ENCODE results near the gene MAPKAPK2. TPM values are rescaled to one million over a fixed set of nuclear protein-coding genes. Genes with fewer than 3 reads are reported as not detected.
"Not testable (repeated sequence)": the region's sequence is repeated elsewhere in the genome, so short reads cannot be mapped to it uniquely, and the experiment has no call there.

MAPKAPK2 gene
- total RNA-seq: 100 to 1,000 TPM in 1 of 2 donors, 10 to 100 TPM in 1; 69.4 to 116 TPM

- no peaks in the 10 kb centered on the region for H3K9me3 Mint-ChIP-seq
- ATAC-seq (peak; percentile 53 to 82), DNase-seq (ENCODE audit: low spot score in 2 of 2) (peak; percentile 69 to 71)
- H3K36me3 Mint-ChIP-seq: peaks cover 11 to 14% of the 10 kb centered on the region in 2 donors
- peak within 1 kb of the TSS; percentile 96 to 97 for H3K27ac Mint-ChIP-seq
These were observed at the start of gene MAPKAPK2 for GRCh38 chr1:206684478-206685333. Gene MAPKAPK2, plus strand, starts transcription at chr1:206684905. Its CDS starts 325 bp downstream, at chr1:206685230.

GRCh38 chr1:206635080-206635977, 49.4 kb upstream of the MAPKAPK2 start, which contains the start of gene DYRK3:
Gene DYRK3, plus strand, starts transcription at chr1:206635536. Its CDS starts 168 bp downstream, at chr1:206635704.
- peaks cover 3 to 4% of the 10 kb centered on the region in 2 donors for H3K36me3 Mint-ChIP-seq
- peak within 1 kb of the TSS; percentile 84 to 95 for H3K27ac Mint-ChIP-seq
- peak; percentile 95 to 96 for ATAC-seq
- H3K9me3 Mint-ChIP-seq: no peaks in the 10 kb centered on the region
- peak; percentile 92 to 95 for DNase-seq (ENCODE audit: low spot score in 2 of 2)

- Mint-ChIP-seq H3K27ac (peak overlapping the region in 1 of 2 donors; percentile 13), H3K36me3 (peaks cover 4 to 5% of the 10 kb centered on the region in 2 donors), H3K9me3 (no peaks in the 10 kb centered on the region)
- DNase-seq (ENCODE audit: low spot score in 2 of 2) (no peak), ATAC-seq (no peak)
These were observed 48.7 kb upstream of the MAPKAPK2 start for GRCh38 chr1:206635978-206636345.

- Mint-ChIP-seq H3K9me3 (no peaks in the 10 kb centered on the region), H3K27ac (no peak overlapping the region), H3K36me3 (peaks cover 4 to 5% of the 10 kb centered on the region in 2 donors)
- ATAC-seq (no peak), DNase-seq (ENCODE audit: low spot score in 2 of 2) (no peak)
These were observed 48.0 kb upstream of the MAPKAPK2 start for GRCh38 chr1:206636671-206637070.

GRCh38 chr1:206637605-206638004, 47.1 kb upstream of the MAPKAPK2 start:
- ATAC-seq: no peak
- Mint-ChIP-seq H3K9me3 (no peaks in the 10 kb centered on the region), H3K36me3 (peaks cover 4 to 5% of the 10 kb centered on the region in 2 donors), H3K27ac (no peak overlapping the region)
- no peak for DNase-seq (ENCODE audit: low spot score in 2 of 2)

- not testable (repeated sequence) for H3K36me3 Mint-ChIP-seq; H3K27ac Mint-ChIP-seq; H3K9me3 Mint-ChIP-seq; ATAC-seq; DNase-seq (ENCODE audit: low spot score in 2 of 2)
These were observed 42.6 kb upstream of the MAPKAPK2 start for GRCh38 chr1:206642074-206642473.

GRCh38 chr1:206643118-206643698, 41.5 kb upstream of the MAPKAPK2 start:
- Mint-ChIP-seq H3K27ac (no peak overlapping the region), H3K36me3 (peaks cover 7 to 14% of the 10 kb centered on the region in 2 donors), H3K9me3 (no peaks in the 10 kb centered on the region)
- DNase-seq (ENCODE audit: low spot score in 2 of 2): no peak
- no peak for ATAC-seq

- DNase-seq (ENCODE audit: low spot score in 2 of 2) (no peak), ATAC-seq (no peak)
- no peaks in the 10 kb centered on the region for H3K9me3 Mint-ChIP-seq
- peaks cover 7 to 9% of the 10 kb centered on the region in 2 donors for H3K36me3 Mint-ChIP-seq
- no peak overlapping the region for H3K27ac Mint-ChIP-seq
These were observed 38.2 kb upstream of the MAPKAPK2 start for GRCh38 chr1:206646504-206646903.

GRCh38 chr1:206647224-206647623, 37.5 kb upstream of the MAPKAPK2 start:
- DNase-seq (ENCODE audit: low spot score in 2 of 2) (no peak), ATAC-seq (no peak)
- no peak overlapping the region for H3K27ac Mint-ChIP-seq
- no peaks in the 10 kb centered on the region for H3K9me3 Mint-ChIP-seq
- H3K36me3 Mint-ChIP-seq: peaks cover 7 to 14% of the 10 kb centered on the region in 2 donors

GRCh38 chr1:206649261-206649921, 35.3 kb upstream of the MAPKAPK2 start:
- no peaks in the 10 kb centered on the region for H3K9me3 Mint-ChIP-seq
- peaks cover 7 to 17% of the 10 kb centered on the region in 2 donors for H3K36me3 Mint-ChIP-seq
- ATAC-seq (no peak), DNase-seq (ENCODE audit: low spot score in 2 of 2) (no peak)
- peak overlapping the region in 1 of 2 donors; percentile 2 for H3K27ac Mint-ChIP-seq

- Mint-ChIP-seq H3K36me3 (peaks cover 7 to 17% of the 10 kb centered on the region in 2 donors), H3K9me3 (no peaks in the 10 kb centered on the region), H3K27ac (no peak overlapping the region)
- ATAC-seq (no peak), DNase-seq (ENCODE audit: low spot score in 2 of 2) (no peak)
These were observed 33.7 kb upstream of the MAPKAPK2 start for GRCh38 chr1:206651014-206651413.

- Mint-ChIP-seq H3K27ac (no peak overlapping the region), H3K36me3 (peaks cover 7 to 15% of the 10 kb centered on the region in 2 donors), H3K9me3 (no peaks in the 10 kb centered on the region)
- DNase-seq (ENCODE audit: low spot score in 2 of 2) (no peak), ATAC-seq (no peak)
These were observed 32.5 kb upstream of the MAPKAPK2 start for GRCh38 chr1:206651958-206652890.

GRCh38 chr1:206653715-206654459, 30.8 kb upstream of the MAPKAPK2 start:
- Mint-ChIP-seq H3K27ac (no peak overlapping the region), H3K9me3 (no peaks in the 10 kb centered on the region), H3K36me3 (peaks cover 0 to 8% of the 10 kb centered on the region in 2 donors)
- DNase-seq (ENCODE audit: low spot score in 2 of 2) (no peak), ATAC-seq (no peak)

- no peak for DNase-seq (ENCODE audit: low spot score in 2 of 2)
- ATAC-seq: no peak
- Mint-ChIP-seq H3K9me3 (no peaks in the 10 kb centered on the region), H3K27ac (no peak overlapping the region), H3K36me3 (peaks cover 0 to 8% of the 10 kb centered on the region in 2 donors)
These were observed 29.9 kb upstream of the MAPKAPK2 start for GRCh38 chr1:206654828-206655227.

- Mint-ChIP-seq H3K9me3 (no peaks in the 10 kb centered on the region), H3K36me3 (peaks cover 0 to 8% of the 10 kb centered on the region in 2 donors), H3K27ac (no peak overlapping the region)
- ATAC-seq: no peak
- DNase-seq (ENCODE audit: low spot score in 2 of 2): no peak
These were observed 29.2 kb upstream of the MAPKAPK2 start for GRCh38 chr1:206655471-206655882.
